Endothelial cell of umbilical vein (primary cell): Measurements from ENCODE around the gene CDC42. TPM values are rescaled to one million over a fixed set of nuclear protein-coding genes. Genes with fewer than 3 reads are reported as not detected.

Source experiments
- BruUV-seq: library from RNA; stranded (reverse); fragments of 400-500 nt; replicated peaks from 2 replicates; lab custom pipeline; 2021; lab: Mats Ljungman, UMichigan
- CTCF ChIA-PET: fragments of 300-600, 350-600 bp; sonication (Branson Sonifier 250); formaldehyde crosslinking; loops from one replicate; lab custom pipeline; 2021; ENCODE audit warnings: antibody characterized with exemption, inconsistent platforms; lab: Charles Lee
- POLR2A ChIA-PET: fragments of 300-600, 350-600 bp; sonication (Branson Sonifier 250); formaldehyde crosslinking; loops from one replicate; lab custom pipeline; 2021; ENCODE audit warnings: antibody characterized with exemption, inconsistent platforms; lab: Charles Lee
- DNase-seq: peaks from one replicate; pipeline ENCODE4 v3.0.0-alpha.2; 2011; ENCODE audit warnings: low read depth, low spot score
- FAIRE-seq: peaks from 2 replicates; lab custom pipeline; 2011; peaks lifted over from hg19 to GRCh38; lab: Jason Lieb, UNC
- H2AFZ ChIP-seq: 2 replicates; pipeline ENCODE4 v1.6.0; 2012; ENCODE audit warnings: low read depth, low read length, control low read depth, inconsistent platforms
- H3K27ac ChIP-seq: 2 replicates; pipeline ENCODE4 v1.5.1; 2011; ENCODE audit warnings: low read depth, mild to moderate bottlenecking, control low read depth, low read length, moderate library complexity; ENCODE audit not compliant: insufficient read depth
- H3K27me3 ChIP-seq, 2 experiments: 2 replicates each; pipeline versions ENCODE4 v1.6.0 to v1.6.1; 2011; ENCODE audit warnings: low read length in 2 of 2, mixed read lengths in 1 of 2; ENCODE audit not compliant: control insufficient read depth in 2 of 2, insufficient read depth in 2 of 2
- H3K36me3 ChIP-seq, 2 experiments: 2 replicates in 1 of 2; 3 replicates in 1 of 2; pipeline ENCODE4 v1.5.1; 2011; ENCODE audit warnings: low read length in 2 of 2, mild to moderate bottlenecking in 1 of 2, moderate library complexity in 1 of 2; ENCODE audit not compliant: control insufficient read depth in 2 of 2, insufficient read depth in 2 of 2; ENCODE audit errors: extremely low read depth in 1 of 2
- H3K4me1 ChIP-seq: 3 replicates; pipeline ENCODE4 v1.5.1; 2011; ENCODE audit warnings: mild to moderate bottlenecking, low read length; ENCODE audit not compliant: control insufficient read depth, insufficient read depth; ENCODE audit errors: extremely low read depth
- H3K4me2 ChIP-seq: 2 replicates; pipeline ENCODE4 v1.6.1; 2011; ENCODE audit warnings: low read length, control low read depth, mixed read lengths; ENCODE audit not compliant: insufficient read depth
- H3K4me3 ChIP-seq, 3 experiments: fragments of 200-600 bp in 1 of 3; sonication (generic), shearing (Covaris generic) in 1 of 3; replicated peaks in 1 of 3; 2 replicates each; pipeline ENCODE4 v1.5.1; 2011 to 2016; ENCODE audit warnings: control low read depth in 3 of 3, low read length in 3 of 3, mild to moderate bottlenecking in 2 of 3, inconsistent platforms in 1 of 3, low read depth in 1 of 3, moderate library complexity in 1 of 3; ENCODE audit not compliant: insufficient read depth in 1 of 3
- H3K79me2 ChIP-seq: 2 replicates; pipeline ENCODE4 v1.6.0; 2012; ENCODE audit warnings: low read length, inconsistent platforms; ENCODE audit not compliant: control insufficient read depth, insufficient read depth
- H3K9ac ChIP-seq: replicated peaks from 2 replicates; pipeline ENCODE3; 2011; ENCODE audit warnings: low read length, control low read depth; ENCODE audit not compliant: insufficient read depth; ENCODE audit errors: extremely low read depth
- H3K9me1 ChIP-seq: replicated peaks from 3 replicates; pipeline ENCODE4 v1.6.0; 2011; ENCODE audit warnings: mild to moderate bottlenecking, low read length; ENCODE audit not compliant: control insufficient read depth, insufficient read depth; ENCODE audit errors: extremely low read depth
- H3K9me3 ChIP-seq: replicated peaks from 2 replicates; pipeline ENCODE4 v1.5.1; 2012; ENCODE audit warnings: low read length, inconsistent platforms; ENCODE audit not compliant: control insufficient read depth, insufficient read depth
- H4K20me1 ChIP-seq: replicated peaks from 2 replicates; pipeline ENCODE3; 2011; ENCODE audit warnings: mild to moderate bottlenecking, low read length; ENCODE audit not compliant: control insufficient read depth, insufficient read depth; ENCODE audit errors: extremely low read depth
- EZH2 ChIP-seq: IDR thresholded peaks from 2 replicates; pipeline ENCODE4 v1.6.1; 2012; ENCODE audit warnings: borderline replicate concordance, low read depth, mild to moderate bottlenecking, moderate library complexity, low read length, inconsistent platforms; ENCODE audit not compliant: severe bottlenecking
- FOS ChIP-seq: IDR thresholded peaks from 2 replicates; pipeline ENCODE4 v1.6.1; 2011; ENCODE audit warnings: mild to moderate bottlenecking, low read length, moderate library complexity, borderline replicate concordance; ENCODE audit not compliant: insufficient read depth
- GATA2 ChIP-seq: IDR thresholded peaks from 2 replicates; pipeline ENCODE4 v1.7.0; 2011; ENCODE audit warnings: low read depth, mild to moderate bottlenecking, moderate library complexity, mixed read lengths, low read length; ENCODE audit not compliant: insufficient read length, insufficient read depth
- JUN ChIP-seq: IDR thresholded peaks from 2 replicates; pipeline ENCODE4 v1.6.1; 2011; ENCODE audit warnings: borderline replicate concordance, low read depth; ENCODE audit not compliant: insufficient read length, insufficient read depth
- MYC ChIP-seq: IDR thresholded peaks from one replicate; pipeline ENCODE4 v1.6.1; 2011; ENCODE audit warnings: mild to moderate bottlenecking, low read depth, low read length
- POLR2A ChIP-seq: IDR thresholded peaks from 2 replicates; pipeline ENCODE4 v1.6.1; 2012; ENCODE audit warnings: low read depth, mild to moderate bottlenecking, control low read depth, low read length
- POLR2AphosphoS5 ChIP-seq: IDR thresholded peaks from 2 replicates; pipeline ENCODE4 v1.6.1; 2012; ENCODE audit warnings: low read depth, mild to moderate bottlenecking, control low read depth, low read length, moderate library complexity; ENCODE audit not compliant: insufficient read depth
- dilution Hi-C: fragments of 300-500 bp; cut with MboI; formaldehyde crosslinking; loops from one replicate; pipeline ENCODE4 v1.15.0; 2019; ENCODE audit warnings: low sequenced_read_pairs; ENCODE audit not compliant: extremely low pct_ligation_motif_present
- intact Hi-C: fragments of 100-400 bp; cut with micrococcal nuclease; formaldehyde crosslinking; loops from one replicate; pipeline ENCODE4 v1.10.0; 2022
- polyA plus RNA-seq, 4 experiments: library from polyadenylated mRNA; depleted of rRNA in 3 of 4; stranded (reverse) in 3 of 4; unstranded in 1 of 4; fragments of >200 nt; gene quantifications; 2 replicates each; pipeline versions ENCODE4 v1.2.1 to v1.2.3, GENCODE V29; 2011 to 2012; ENCODE audit warnings: missing spikeins in 1 of 4
- total RNA-seq: library from RNA; stranded (reverse); gene quantifications from 2 replicates; pipeline ENCODE4 v1.2.3, GENCODE V29; 2021
- TF ChIP-seq, protein P1 (sequence below), 2 donors: IDR thresholded peaks; 1 replicate in 1 of 2; 2 replicates in 1 of 2; pipeline ENCODE4 v1.5.1; 2011; ENCODE audit warnings: low read length in 2 of 2, mild to moderate bottlenecking in 2 of 2, moderate library complexity in 2 of 2, control low read depth in 1 of 2, inconsistent platforms in 1 of 2, low read depth in 1 of 2; ENCODE audit not compliant: insufficient read depth in 1 of 2; ENCODE audit errors: extremely low read depth in 1 of 2
- TF ChIP-seq, protein P2 (sequence below): IDR thresholded peaks from 2 replicates; pipeline ENCODE4 v1.6.1; 2011; ENCODE audit not compliant: insufficient read depth, insufficient read length

Gene CDC42
- total and polyA plus RNA-seq, 2 donors (not counting 3 experiments of a cell fraction or from before 2014, with no cell fraction given): 199 to 381 TPM

DNA sequence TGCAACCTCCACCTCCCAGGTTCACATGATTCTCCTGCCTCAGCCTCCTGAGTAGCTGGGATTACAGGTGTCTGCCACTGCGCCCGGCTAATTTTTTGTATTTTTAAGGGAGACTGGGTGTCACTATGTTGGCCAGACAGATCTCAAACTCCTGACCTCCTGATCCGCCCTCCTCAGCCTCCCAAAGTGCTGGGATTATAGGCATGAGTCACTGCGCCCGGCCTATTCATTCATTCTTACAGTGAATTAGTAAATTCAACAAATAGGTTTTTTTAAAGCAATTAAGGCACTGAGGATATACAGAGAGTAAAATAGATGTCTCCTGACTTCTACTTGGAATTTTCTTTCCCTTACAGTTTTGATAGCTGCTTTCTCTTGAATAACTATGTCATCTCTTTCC, 43.5 kb downstream of the CDC42 start:
- ChIA-PET CTCF (no interaction called here), POLR2A (no interaction called here)
- H3K27ac ChIP-seq: no peak overlapping the region
- no peaks in the 10 kb centered on the region for H3K9me1 ChIP-seq
- no peak overlapping the region for H3K4me2 ChIP-seq
- dilution Hi-C loops: no loop called here
- no peak for DNase-seq
- no peak overlapping the region for H3K9ac ChIP-seq
- intact Hi-C loops: no loop called here
- no peak overlapping the region for H3K4me3 ChIP-seq
- peaks cover 81% of the 10 kb centered on the region for H3K79me2 ChIP-seq
- FAIRE-seq: no peak
- H3K27me3 ChIP-seq: no peaks in the 10 kb centered on the region
- peaks cover 11 to 16% of the 10 kb centered on the region in 2 experiments for H3K36me3 ChIP-seq
- peaks cover 10% of the 10 kb centered on the region for H4K20me1 ChIP-seq
- TF ChIP-seq GATA2: no peak
- peaks cover 22% of the 10 kb centered on the region for H3K4me1 ChIP-seq
- H3K9me3 ChIP-seq: no peaks in the 10 kb centered on the region
- no TSS peak for BruUV-seq
- H2AFZ ChIP-seq: no peak overlapping the region

DNA sequence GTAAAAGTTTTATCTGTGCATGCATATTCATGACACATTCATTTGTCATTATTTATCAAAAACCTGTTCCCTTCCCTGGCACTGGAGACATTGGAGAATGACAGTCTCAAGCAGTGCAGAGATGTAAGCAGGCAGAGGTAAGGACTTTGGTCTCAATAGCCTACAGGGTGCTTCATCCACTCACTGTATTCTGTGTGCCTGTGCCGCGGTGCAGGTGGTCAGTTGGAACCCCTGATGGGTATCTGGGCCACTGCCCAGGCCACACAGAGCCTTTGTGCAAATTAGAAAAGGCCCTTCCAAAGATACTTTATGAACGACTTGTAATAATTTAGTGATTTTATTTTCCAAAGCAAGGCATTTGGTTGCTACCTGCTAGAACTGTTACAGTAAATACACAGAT, 44.0 kb downstream of the CDC42 start:
- Histone ChIP-seq H3K4me1 (peaks cover 23% of the 10 kb centered on the region), H2AFZ (no peak overlapping the region), H3K4me2 (no peak overlapping the region), H3K79me2 (peaks cover 81% of the 10 kb centered on the region), H3K9ac (no peak overlapping the region), H4K20me1 (peaks cover 11% of the 10 kb centered on the region), H3K36me3 (peaks cover 11 to 15% of the 10 kb centered on the region in 2 experiments), H3K4me3 (no peak overlapping the region), H3K9me3 (no peaks in the 10 kb centered on the region), H3K9me1 (no peaks in the 10 kb centered on the region), H3K27me3 (no peaks in the 10 kb centered on the region), H3K27ac (no peak overlapping the region)
- ChIA-PET CTCF (no interaction called here), POLR2A (no interaction called here)
- DNase-seq (no peak), FAIRE-seq (no peak)
- intact Hi-C loops (no loop called here), dilution Hi-C loops (no loop called here)
- no TSS peak for BruUV-seq
- TF ChIP-seq JUN (no peak), POLR2A (no peak), EZH2 (no peak), FOS (no peak), MYC (no peak), POLR2AphosphoS5 (no peak), GATA2 (no peak)
- TF ChIP-seq, protein P1, sequence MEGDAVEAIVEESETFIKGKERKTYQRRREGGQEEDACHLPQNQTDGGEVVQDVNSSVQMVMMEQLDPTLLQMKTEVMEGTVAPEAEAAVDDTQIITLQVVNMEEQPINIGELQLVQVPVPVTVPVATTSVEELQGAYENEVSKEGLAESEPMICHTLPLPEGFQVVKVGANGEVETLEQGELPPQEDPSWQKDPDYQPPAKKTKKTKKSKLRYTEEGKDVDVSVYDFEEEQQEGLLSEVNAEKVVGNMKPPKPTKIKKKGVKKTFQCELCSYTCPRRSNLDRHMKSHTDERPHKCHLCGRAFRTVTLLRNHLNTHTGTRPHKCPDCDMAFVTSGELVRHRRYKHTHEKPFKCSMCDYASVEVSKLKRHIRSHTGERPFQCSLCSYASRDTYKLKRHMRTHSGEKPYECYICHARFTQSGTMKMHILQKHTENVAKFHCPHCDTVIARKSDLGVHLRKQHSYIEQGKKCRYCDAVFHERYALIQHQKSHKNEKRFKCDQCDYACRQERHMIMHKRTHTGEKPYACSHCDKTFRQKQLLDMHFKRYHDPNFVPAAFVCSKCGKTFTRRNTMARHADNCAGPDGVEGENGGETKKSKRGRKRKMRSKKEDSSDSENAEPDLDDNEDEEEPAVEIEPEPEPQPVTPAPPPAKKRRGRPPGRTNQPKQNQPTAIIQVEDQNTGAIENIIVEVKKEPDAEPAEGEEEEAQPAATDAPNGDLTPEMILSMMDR (IDR thresholded peaks at IDR 0.05; ENCODE audit: extremely low read depth in 1 of 2, insufficient read depth in 1 of 2, low read depth in 1 of 2, low read length in 2 of 2): no peak
- TF ChIP-seq, protein P2, sequence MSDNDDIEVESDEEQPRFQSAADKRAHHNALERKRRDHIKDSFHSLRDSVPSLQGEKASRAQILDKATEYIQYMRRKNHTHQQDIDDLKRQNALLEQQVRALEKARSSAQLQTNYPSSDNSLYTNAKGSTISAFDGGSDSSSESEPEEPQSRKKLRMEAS: no peak
